PFSK-1 (cell line): ENCODE results near the gene RBM20.

ENCODE experiments used
- FOXP2 ChIP-seq: optimal IDR thresholded peaks from 2 replicates; pipeline ENCODE3; 2011; ENCODE audit warnings: borderline replicate concordance, control low read depth, inconsistent platforms; ENCODE audit not compliant: insufficient read depth; ENCODE audit errors: extremely low read length, extremely low read depth
- POLR2AphosphoS5 ChIP-seq: IDR thresholded peaks from 2 replicates; pipeline ENCODE4 v1.6.1; 2012; ENCODE audit warnings: low read depth, mild to moderate bottlenecking, control low read depth, low read length, moderate library complexity
- SIN3A ChIP-seq: IDR thresholded peaks from 2 replicates; pipeline ENCODE4 v1.6.1; 2012; ENCODE audit warnings: mild to moderate bottlenecking, low read length, moderate library complexity, borderline replicate concordance; ENCODE audit not compliant: insufficient read depth
- TAF1 ChIP-seq: IDR thresholded peaks from 2 replicates; pipeline ENCODE4 v1.6.1; 2012; ENCODE audit warnings: low read length, control low read depth, borderline replicate concordance; ENCODE audit not compliant: insufficient read depth
- TF ChIP-seq, protein P1 (sequence below), 2 experiments: IDR thresholded peaks; 2 replicates each; pipeline versions ENCODE4 v1.6.1 to v1.8.0; 2011 to 2012; ENCODE audit warnings: low read depth in 2 of 2, low read length in 2 of 2, control low read depth in 1 of 2, inconsistent platforms in 1 of 2, mild to moderate bottlenecking in 1 of 2, moderate library complexity in 1 of 2; ENCODE audit not compliant: insufficient read depth in 1 of 2

The RBM20 gene

DNA sequence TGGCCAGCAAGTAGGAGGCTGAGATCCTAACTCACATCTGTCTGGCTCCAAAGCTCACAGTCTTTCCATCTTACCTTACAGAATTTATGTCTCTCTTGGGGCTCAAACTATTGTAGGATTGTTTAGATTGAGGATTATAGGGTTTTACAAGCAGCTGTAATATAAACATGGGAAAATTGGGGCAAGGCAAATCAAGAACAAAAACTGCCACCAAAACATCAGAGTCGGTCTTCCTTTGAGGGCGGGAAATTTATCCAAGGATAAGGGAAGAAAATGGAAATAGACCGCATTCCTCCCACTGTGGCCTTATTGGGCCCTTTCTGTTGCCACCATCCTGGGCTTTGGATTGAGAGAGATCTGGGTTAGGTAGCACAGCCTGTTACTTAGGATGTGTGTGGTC lies 22.5 kb downstream of the RBM20 start:
- TF ChIP-seq SIN3A (no peak), POLR2AphosphoS5 (no peak), TAF1 (no peak), FOXP2 (no peak)
- TF ChIP-seq, protein P1, sequence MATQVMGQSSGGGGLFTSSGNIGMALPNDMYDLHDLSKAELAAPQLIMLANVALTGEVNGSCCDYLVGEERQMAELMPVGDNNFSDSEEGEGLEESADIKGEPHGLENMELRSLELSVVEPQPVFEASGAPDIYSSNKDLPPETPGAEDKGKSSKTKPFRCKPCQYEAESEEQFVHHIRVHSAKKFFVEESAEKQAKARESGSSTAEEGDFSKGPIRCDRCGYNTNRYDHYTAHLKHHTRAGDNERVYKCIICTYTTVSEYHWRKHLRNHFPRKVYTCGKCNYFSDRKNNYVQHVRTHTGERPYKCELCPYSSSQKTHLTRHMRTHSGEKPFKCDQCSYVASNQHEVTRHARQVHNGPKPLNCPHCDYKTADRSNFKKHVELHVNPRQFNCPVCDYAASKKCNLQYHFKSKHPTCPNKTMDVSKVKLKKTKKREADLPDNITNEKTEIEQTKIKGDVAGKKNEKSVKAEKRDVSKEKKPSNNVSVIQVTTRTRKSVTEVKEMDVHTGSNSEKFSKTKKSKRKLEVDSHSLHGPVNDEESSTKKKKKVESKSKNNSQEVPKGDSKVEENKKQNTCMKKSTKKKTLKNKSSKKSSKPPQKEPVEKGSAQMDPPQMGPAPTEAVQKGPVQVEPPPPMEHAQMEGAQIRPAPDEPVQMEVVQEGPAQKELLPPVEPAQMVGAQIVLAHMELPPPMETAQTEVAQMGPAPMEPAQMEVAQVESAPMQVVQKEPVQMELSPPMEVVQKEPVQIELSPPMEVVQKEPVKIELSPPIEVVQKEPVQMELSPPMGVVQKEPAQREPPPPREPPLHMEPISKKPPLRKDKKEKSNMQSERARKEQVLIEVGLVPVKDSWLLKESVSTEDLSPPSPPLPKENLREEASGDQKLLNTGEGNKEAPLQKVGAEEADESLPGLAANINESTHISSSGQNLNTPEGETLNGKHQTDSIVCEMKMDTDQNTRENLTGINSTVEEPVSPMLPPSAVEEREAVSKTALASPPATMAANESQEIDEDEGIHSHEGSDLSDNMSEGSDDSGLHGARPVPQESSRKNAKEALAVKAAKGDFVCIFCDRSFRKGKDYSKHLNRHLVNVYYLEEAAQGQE (IDR thresholded peaks at IDR 0.05; ENCODE audit: insufficient read depth in 1 of 2, low read depth in 2 of 2, low read length in 2 of 2), result no peak

DNA sequence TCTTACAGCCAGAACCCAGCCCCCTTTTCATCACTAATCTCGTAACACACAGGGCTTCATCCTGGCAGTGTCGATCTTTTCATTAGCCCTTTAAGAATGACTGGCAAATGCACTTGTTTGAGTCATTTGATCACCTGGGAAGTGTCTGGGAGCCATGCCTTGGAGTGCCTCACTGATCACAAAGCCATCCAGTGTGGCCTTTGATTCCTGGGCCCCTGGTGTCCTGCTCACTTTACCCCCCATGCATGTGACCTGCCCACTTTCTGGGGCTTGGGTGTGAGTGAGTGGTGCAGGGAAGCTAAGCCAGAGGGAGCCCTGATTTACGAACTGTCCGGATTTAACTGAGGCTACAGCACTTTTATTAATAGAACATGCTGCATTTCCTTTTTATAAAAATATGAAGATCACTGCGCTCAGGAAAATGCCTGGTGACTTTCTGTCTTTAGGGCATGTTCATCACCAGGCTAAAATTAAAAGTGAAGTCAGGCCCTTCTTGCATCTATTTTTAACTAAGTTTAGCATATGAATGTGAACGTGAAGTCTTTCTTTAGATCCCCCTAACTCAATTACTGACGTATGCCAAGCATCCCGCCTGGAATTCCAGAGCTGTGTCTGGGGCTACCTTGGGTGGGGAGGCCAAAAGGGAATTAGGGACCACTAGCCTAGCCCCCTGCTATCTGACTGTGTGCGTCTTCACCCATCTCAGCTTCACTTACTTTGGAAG lies 23.6 kb downstream of the RBM20 start:
- TF ChIP-seq SIN3A, result no peak
- no peak for TF ChIP-seq FOXP2
- TF ChIP-seq TAF1, result no peak
- TF ChIP-seq POLR2AphosphoS5, result no peak
- TF ChIP-seq, protein P1 (IDR thresholded peaks at IDR 0.05; ENCODE audit: insufficient read depth in 1 of 2, low read depth in 2 of 2, low read length in 2 of 2), result no peak

DNA sequence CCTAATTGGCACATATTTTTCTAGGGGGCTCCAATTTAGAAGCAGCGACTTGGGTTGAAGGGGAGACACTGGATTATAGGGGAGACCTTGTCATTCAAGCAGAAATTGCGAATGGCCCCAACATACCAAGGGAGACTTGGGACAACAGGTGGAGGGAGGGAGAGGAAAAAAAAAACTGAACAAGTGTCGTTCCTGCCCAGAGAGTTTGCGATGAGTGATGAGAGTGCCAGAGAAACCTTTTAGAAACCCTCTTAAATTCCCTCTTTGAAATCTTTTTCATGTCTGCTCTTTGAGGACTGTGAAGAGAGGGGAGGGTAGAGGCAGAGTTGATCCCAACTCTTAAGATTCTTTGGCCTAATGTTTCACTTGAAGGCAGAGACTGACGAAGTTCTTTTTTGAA lies 24.3 kb downstream of the RBM20 start:
- no peak for TF ChIP-seq POLR2AphosphoS5
- no peak for TF ChIP-seq TAF1

DNA sequence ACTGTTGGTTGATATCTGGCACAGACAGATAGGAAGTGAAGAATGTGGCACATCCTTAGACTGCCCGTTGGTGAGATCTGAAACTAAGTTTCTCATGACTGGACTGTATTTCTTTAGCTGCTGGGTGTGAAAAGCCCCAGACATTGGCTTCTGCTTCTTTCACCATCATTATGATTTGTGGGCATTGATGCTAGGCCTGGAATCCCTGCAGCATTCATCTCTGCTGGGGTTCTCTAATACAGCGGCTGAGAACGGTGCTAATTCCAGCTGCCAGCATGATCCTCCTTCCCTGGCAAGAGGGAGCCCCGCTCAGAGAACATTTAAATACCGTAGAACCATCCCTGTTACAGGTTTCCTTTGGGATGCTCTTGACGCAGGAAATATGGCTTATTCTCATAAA lies 26.2 kb downstream of the RBM20 start:
- TF ChIP-seq FOXP2, result no peak
- TF ChIP-seq, protein P1 (IDR thresholded peaks at IDR 0.05; ENCODE audit: insufficient read depth in 1 of 2, low read depth in 2 of 2, low read length in 2 of 2), result no peak
- no peak for TF ChIP-seq TAF1
- no peak for TF ChIP-seq POLR2AphosphoS5
- TF ChIP-seq SIN3A, result no peak

DNA sequence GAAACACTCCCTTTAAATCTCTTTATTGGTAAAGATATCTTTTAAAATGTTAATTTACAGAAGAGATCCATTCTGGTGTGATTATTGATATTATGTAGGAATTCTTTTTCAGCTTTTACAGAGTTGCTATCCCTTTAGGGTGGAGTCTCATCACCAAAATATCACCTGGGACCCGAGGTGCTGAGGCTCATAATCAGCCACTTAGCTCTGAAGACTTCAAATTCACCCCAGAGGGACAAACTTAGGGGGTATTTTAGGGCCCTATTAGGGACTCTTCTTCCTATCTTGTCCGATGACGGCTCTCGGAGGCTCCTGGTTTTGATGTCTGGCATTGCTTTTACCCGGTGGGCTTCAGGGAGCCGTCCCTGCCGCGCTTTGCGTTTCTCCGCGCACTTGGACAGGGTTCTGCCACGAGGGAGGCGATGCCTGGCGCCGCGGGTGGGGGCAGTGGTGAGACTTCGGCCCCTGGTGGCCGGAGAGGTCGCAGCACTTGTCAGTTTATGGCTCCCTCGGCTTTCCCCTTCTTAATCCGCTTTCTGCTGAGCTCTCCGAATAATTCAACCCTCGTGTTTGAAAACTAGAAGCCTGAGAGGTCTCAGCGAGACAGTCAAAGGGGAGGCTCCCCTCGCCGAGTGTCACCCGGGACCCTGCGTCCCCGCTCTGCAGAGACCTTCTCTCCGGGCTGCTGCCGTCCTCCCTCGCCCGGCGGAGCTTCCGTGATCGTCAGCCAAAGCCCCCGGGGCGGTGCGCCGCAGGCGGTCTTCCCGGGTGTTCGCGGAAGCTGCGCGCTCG lies 27.8 kb downstream of the RBM20 start:
- no peak for TF ChIP-seq FOXP2
- TF ChIP-seq, protein P1 (IDR thresholded peaks at IDR 0.05; ENCODE audit: insufficient read depth in 1 of 2, low read depth in 2 of 2, low read length in 2 of 2), result no peak
